Activated T-cell treated with anti-CD3 and anti-CD28 coated beads, Interleukin-2, amount 50 U/mL, for 48 hours (primary cell): Measurements from ENCODE around the gene RABGAP1.

Source experiments
- DNase-seq, 2 experiments: peaks; one replicate each; pipeline ENCODE4 v3.0.0-alpha.2; 2020

Gene RABGAP1

DNA sequence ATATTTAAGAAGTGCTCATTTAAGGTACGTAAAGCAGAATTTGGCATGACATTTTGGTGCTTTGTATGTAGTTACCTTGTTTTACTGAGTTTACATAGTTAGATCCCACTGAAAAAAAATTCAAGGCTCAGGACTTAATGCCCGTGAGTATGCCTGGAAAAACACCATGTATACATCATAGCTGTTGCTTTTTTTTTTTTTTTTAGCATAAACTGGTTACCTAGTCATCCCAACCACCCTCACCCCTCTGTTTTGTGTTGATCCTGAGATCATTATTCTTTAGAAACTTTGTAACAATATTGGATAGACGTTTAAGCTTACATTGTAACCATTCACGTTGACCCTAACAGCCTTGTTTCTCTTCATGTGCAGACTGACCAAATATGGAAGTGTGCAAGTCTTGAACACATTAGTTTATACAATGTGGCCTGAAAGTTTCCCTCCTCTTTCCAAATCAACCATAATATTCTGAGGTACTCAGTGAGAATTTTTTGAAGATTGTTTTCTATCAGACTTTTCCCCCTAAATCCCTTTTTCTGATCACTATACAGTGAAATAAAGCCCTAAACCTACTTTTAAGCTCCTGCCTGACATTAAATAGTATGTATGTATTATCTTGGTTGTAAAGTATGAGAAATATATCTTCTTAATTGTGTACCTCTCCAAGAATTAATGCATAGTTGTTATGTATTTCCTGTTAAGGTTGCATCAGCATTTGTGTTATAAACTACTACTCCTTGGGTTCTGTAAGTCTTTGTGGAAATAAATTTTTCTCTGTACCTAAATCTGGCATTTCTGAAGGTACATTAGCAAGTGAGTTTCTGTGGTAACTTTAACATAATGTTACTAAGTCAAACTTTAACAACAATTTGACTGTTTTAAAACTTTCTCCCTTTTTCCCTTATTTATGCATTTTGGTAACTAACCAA is 4.4 kb downstream of the RABGAP1 start:
- no peak for DNase-seq

DNA sequence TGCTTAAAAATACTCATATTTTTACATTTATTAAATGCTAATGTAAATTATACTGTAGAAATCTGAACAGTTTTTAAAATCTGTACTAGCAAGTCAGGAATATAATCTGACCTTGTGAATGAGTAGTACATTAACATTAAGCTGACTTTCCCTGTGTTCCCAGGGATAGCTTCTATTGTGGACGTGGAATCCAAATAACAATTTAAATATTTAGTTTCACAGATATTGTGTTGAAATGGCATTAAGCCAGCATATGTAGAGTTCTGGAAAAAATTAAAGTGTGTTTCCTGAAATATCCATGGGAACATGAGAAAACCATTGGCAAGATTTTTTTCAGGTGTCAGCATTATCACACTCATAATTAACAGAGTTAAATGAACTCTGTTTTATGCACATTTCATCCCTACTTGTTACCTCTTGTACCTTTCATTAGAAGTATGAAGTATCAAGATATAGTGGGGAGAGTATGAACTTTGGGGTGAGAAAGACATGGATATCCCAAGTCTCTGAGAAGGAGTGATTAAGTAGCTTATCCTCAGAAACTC is 5.7 kb downstream of the RABGAP1 start:
- DNase-seq = no peak

GRCh38 chr9:122948313-122948712 is 7.5 kb downstream of the RABGAP1 start:
- DNase-seq = no peak

- no peak for DNase-seq
Observed at GRCh38 chr9:122949696-122950095, 8.9 kb downstream of the RABGAP1 start.

DNA sequence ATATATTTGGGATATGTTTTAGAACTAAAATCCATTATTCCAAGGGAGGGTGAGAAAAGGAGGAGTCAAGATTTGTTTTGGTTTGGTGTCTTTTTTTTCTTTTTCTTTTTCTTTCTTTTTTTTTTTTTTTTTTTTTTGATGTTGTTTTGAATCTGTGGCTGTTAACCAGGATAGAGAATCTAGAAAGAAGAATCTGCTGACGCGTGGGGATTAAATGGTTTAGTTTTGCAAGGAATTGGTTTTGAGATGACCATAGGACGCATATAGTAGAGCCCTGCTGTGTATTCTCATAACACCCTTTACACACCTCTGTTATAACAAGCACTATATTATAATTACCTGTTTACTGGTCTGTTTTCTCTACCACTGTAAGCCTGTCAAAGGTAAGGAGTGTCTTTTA is 9.4 kb downstream of the RABGAP1 start:
- no peak for DNase-seq

DNA sequence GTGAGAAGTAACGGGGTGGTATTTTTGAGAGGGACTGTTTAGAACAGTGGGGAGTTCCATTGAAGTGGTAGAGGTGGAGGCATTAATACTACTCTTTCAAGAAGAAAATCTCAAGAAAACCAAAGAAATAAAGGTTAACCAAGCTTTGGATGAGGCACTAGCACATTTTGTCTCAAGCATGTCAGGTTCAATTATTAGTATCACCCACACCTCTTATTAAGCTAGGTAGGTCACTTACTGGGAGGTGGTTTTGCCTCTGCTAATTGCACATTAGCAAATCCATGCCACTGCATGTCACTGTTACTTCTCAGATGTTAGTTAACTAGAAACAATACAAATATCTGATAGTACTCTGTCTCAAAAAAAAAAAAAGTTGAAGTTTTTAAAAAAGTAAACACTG is 10.2 kb downstream of the RABGAP1 start:
- no peak for DNase-seq

- no peak for DNase-seq
Observed at GRCh38 chr9:122954253-122954691, 13.5 kb downstream of the RABGAP1 start.

DNA sequence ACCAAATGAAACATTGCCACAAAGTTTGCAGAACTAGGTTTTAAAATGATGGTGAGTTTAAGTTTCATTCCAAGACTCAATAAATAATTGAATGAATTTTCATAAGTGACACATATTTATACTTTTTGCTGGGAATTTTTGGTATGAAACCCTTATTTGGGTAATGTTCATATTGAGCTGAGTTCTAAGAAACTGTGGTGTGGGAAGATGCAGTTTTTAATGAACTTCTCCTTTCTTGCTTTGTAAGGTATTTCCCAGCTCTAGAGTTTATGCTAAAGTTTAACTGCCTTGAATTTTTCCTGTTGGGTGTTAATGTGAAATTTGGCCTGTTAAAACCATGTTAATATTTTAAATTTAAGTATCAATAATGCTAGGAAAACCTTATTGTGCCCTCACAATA is 15.1 kb downstream of the RABGAP1 start:
- DNase-seq = no peak

GRCh38 chr9:122961139-122961538 is 20.3 kb downstream of the RABGAP1 start:
- no peak for DNase-seq

DNA sequence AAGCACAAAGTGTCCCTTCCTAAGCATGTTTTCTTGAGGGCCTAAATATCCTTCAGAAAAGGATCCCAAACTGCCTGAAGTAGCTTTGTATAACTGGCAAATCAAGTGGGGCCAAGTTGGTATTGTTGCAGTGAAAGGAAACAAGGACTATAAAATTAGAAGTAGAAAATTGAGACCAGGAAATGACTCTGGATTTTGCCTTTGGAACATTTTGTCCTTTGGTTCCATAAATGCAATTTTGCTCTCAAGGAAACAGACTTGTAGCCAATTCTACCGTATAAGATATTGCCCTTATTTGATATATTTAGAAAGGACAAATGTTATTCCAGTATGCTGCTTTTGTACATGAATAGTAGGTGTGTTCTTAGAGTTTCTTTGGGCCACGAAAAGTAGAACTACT is 34.4 kb downstream of the RABGAP1 start:
- no peak for DNase-seq

GRCh38 chr9:122978601-122979000 is 37.8 kb downstream of the RABGAP1 start:
- DNase-seq = no peak

- DNase-seq = no peak
Observed at GRCh38 chr9:122986010-122986409, 45.2 kb downstream of the RABGAP1 start.

DNA sequence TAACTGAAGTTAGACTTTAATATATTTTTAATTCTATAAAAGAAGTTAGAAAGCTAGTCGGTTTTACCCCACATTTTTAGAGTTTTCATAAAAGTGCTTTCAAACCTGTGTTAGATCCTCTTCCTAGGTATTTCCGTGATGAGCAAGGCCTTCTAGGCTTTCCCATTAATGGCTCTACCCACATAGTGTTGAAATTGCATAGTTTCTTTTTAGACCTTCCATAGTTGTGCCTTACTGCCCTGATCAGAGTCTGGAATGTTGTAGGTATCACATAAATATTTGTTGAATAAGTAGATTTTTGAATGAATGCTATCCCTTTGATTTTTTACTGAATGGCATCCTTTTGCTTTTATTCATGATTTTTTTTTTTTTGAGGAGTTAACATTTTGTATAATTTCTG is 47.3 kb downstream of the RABGAP1 start:
- DNase-seq = no peak

GRCh38 chr9:122988920-122989621 is 48.3 kb downstream of the RABGAP1 start:
- no peak for DNase-seq

DNA sequence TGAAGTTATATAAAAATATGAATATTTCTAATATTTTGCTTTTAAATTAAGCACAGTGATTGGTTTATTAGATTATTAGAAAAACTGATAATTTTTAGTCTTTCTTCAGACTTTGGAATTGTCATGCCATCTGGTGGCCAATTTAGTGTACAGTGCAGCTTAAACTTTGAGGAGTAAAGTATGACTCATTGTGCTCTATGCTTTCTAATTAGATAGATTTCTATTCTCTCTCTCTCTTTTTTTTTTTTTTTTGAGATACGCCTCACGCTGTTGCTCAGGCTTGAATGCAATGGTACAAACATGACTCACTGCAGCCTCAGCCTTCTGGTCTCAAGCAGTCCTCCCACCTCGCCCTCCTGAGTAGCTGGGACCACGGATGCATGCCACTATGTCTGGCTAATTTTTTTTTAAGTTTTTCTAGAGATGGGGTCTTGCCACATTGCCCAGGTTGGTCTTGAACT is 50.6 kb downstream of the RABGAP1 start:
- peak; percentile 23 to 33 for DNase-seq

DNA sequence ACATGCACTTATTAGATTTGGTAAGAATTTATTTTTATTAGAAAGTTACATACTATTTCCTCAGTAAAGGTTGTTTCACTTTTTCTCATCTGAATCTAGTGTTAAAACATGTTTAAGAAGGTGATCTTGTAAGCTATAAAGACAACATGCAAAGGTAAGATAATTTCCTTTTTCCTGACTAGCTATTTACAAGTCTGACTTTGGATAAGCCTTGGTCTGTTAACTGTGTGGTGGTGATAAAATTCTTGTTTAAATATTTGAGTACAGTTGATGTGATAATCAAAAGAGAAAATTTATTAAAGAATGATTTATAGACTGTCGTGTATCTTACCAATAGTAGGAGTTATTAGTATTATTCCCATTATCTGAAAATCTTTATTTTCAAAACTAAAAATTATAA is 55.8 kb downstream of the RABGAP1 start:
- no peak for DNase-seq

GRCh38 chr9:122998448-122998847 is 57.6 kb downstream of the RABGAP1 start:
- no peak for DNase-seq

GRCh38 chr9:123000371-123001068 is 59.7 kb downstream of the RABGAP1 start:
- no peak for DNase-seq

DNA sequence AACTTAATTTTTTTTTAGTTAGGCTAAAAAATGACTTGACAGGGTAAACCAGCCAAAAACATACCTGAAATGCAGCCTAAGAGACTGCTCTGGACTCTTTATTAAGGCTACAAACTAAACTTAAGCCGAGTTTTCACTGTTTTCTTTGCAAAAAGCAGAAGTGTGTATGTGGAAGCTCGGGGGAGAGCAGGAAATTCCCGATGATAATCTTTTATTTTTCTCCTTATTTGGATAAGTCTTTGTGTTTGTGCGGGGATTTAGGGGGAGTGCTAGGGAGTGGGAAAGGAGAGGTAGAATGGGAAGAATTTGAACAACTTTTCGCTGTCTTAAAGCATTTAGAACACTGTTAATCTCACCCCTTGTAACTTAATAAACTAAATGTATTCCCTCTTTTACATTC is 61.9 kb downstream of the RABGAP1 start:
- no peak for DNase-seq

DNA sequence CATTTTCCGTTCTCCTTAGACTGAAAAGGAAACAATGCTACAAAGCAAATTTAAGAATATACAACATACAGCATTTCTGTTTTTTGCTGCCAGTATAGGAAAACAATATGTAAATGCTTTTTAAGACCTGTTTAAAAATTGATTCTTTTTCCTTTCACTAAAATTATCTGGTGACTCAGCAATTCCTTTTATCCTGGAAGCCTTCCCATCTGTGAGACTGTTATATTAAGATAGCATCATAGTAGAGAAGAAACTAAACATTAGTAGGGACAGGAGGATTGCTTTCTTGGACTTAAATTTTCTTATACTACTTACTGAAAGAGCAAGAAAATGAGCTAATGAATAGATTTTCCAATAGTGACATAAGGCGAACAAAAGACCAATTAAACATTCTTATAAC is 62.6 kb downstream of the RABGAP1 start:
- no peak for DNase-seq

GRCh38 chr9:123005964-123006363 is 65.1 kb downstream of the RABGAP1 start:
- DNase-seq = no peak

GRCh38 chr9:123007269-123007668 is 66.4 kb downstream of the RABGAP1 start:
- DNase-seq = no peak

GRCh38 chr9:123008909-123009308 is 68.1 kb downstream of the RABGAP1 start:
- DNase-seq = no peak
